ENCODE results near the gene GRK5.
A peak's percentile ranks its signal among the peaks of the same experiment; 100 is the strongest.

Gene GRK5

GRCh38 chr10:119198438-119198837 lies 8.9 kb upstream of the GRK5 start:
- DNase-seq (ENCODE audit: low read depth, low spot score) = no peak

GRCh38 chr10:119199231-119199992 lies 8.0 kb upstream of the GRK5 start:
- no peak for DNase-seq (ENCODE audit: low read depth, low spot score)

- no peak for DNase-seq (ENCODE audit: low read depth, low spot score)
These were observed 6.1 kb upstream of the GRK5 start for GRCh38 chr10:119201233-119201632.

- DNase-seq (ENCODE audit: low read depth, low spot score) = no peak
These were observed 4.4 kb upstream of the GRK5 start for GRCh38 chr10:119203006-119203405.

GRCh38 chr10:119205894-119206602 lies 1.3 kb upstream of the GRK5 start:
- no peak for DNase-seq (ENCODE audit: low read depth, low spot score)

GRCh38 chr10:119206603-119207365 lies 587 bp upstream of the GRK5 start:
- DNase-seq (ENCODE audit: low read depth, low spot score) = peak; percentile 47

- no peak for DNase-seq (ENCODE audit: low read depth, low spot score)
These were observed 562 bp downstream of the GRK5 start for GRCh38 chr10:119207713-119208552.

GRCh38 chr10:119208553-119208940 lies 1.2 kb downstream of the GRK5 start:
- DNase-seq (ENCODE audit: low read depth, low spot score) = no peak

GRCh38 chr10:119209035-119209735 lies 1.8 kb downstream of the GRK5 start:
- DNase-seq (ENCODE audit: low read depth, low spot score) = peak; percentile 53

GRCh38 chr10:119209736-119210355 lies 2.5 kb downstream of the GRK5 start:
- no peak for DNase-seq (ENCODE audit: low read depth, low spot score)

GRCh38 chr10:119210633-119211032 lies 3.3 kb downstream of the GRK5 start:
- DNase-seq (ENCODE audit: low read depth, low spot score) = no peak

- no peak for DNase-seq (ENCODE audit: low read depth, low spot score)
These were observed 3.8 kb downstream of the GRK5 start for GRCh38 chr10:119211176-119211575.

GRCh38 chr10:119211625-119212441 lies 4.5 kb downstream of the GRK5 start:
- DNase-seq (ENCODE audit: low read depth, low spot score) = no peak

GRCh38 chr10:119215371-119215770 lies 8.0 kb downstream of the GRK5 start:
- no peak for DNase-seq (ENCODE audit: low read depth, low spot score)

- DNase-seq (ENCODE audit: low read depth, low spot score) = no peak
These were observed 8.8 kb downstream of the GRK5 start for GRCh38 chr10:119216127-119216526.

- no peak for DNase-seq (ENCODE audit: low read depth, low spot score)
These were observed 10.0 kb downstream of the GRK5 start for GRCh38 chr10:119217401-119217800.

- DNase-seq (ENCODE audit: low read depth, low spot score) = no peak
These were observed 10.7 kb downstream of the GRK5 start for GRCh38 chr10:119217991-119218490.

- DNase-seq (ENCODE audit: low read depth, low spot score) = no peak
These were observed 12.5 kb downstream of the GRK5 start for GRCh38 chr10:119219871-119220270.

- no peak for DNase-seq (ENCODE audit: low read depth, low spot score)
These were observed 13.8 kb downstream of the GRK5 start for GRCh38 chr10:119221201-119221600.
